Activated CD8-positive, alpha-beta T cell treated with anti-CD3 and anti-CD28 coated beads, Interleukin-2, amount 10 ng/mL, durations not matched to agents 7 days and 5 days (primary cell): ENCODE data around the gene C10orf53. TPM values are rescaled to one million over a fixed set of nuclear protein-coding genes. Genes with fewer than 3 reads are reported as not detected.
A peak's percentile ranks its signal among the peaks of the same experiment; 100 is the strongest.
"Not testable (repeated sequence)": the region's sequence is repeated elsewhere in the genome, so short reads cannot be mapped to it uniquely, and the experiment has no call there.

ENCODE experiments used
- ATAC-seq: fragments of 150-1000 bp; cut with Tn5 transposase; one replicate; pipeline ENCODE4 v1.10.0; 2021; ENCODE audit warnings: moderate library complexity
- CTCF ChIA-PET: fragments of 350-600 bp; sonication (Branson Sonifier 250); formaldehyde crosslinking; loops from one replicate; lab custom pipeline; 2021; ENCODE audit warnings: antibody characterized with exemption; lab: Charles Lee
- POLR2A ChIA-PET: fragments of 350-600 bp; sonication (Branson Sonifier 250); formaldehyde crosslinking; loops from one replicate; lab custom pipeline; 2021; ENCODE audit warnings: antibody characterized with exemption; lab: Charles Lee
- DNase-seq: peaks from one replicate; pipeline ENCODE4 v3.0.0-alpha.2; 2020
- H3K27ac Mint-ChIP-seq: one replicate; pipeline ENCODE4 v1.8.0; 2021; ENCODE audit warnings: mild to moderate bottlenecking, mixed read lengths
- H3K27me3 Mint-ChIP-seq: one replicate; pipeline ENCODE4 v1.8.0; 2021; ENCODE audit warnings: low read depth, mixed read lengths
- H3K36me3 Mint-ChIP-seq: one replicate; pipeline ENCODE4 v1.8.0; 2021; ENCODE audit warnings: low read depth, mixed read lengths
- H3K4me1 Mint-ChIP-seq: one replicate; pipeline ENCODE4 v1.8.0; 2021; ENCODE audit warnings: low read depth, mixed read lengths
- H3K4me3 Mint-ChIP-seq: one replicate; pipeline ENCODE4 v1.8.0; 2021; ENCODE audit warnings: mild to moderate bottlenecking, mixed read lengths
- H3K9me3 Mint-ChIP-seq: one replicate; pipeline ENCODE4 v1.8.0; 2022; ENCODE audit warnings: mixed read lengths; ENCODE audit not compliant: insufficient read depth
- total RNA-seq, 2 experiments: library from RNA; stranded (reverse); gene quantifications; one replicate each; pipeline ENCODE4 v1.2.3, GENCODE V29; 2021

C10orf53 gene
- total RNA-seq, 2 experiments from 2014 or later: not detected

DNA sequence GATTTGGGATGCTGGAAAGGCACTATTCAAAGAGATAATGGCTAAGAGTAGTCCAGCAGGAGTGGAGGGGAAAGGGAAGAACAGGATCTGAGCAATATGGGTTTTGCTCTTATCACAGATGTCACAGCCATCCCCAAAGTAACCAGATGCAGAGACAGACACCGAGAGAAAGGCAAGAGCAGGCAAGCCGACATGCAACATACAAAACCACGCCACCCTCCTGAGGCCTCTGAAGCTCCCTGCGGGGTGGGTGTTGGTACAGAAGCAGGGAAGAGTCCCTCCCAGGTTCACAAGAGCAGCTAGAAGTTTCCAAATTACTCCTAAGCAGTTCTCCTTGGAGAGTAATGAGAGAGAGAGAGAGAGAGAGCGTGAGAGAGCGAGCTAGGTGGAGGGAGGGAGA is 10.8 kb upstream of the C10orf53 start:
- H3K36me3 Mint-ChIP-seq: no peaks in the 10 kb centered on the region

DNA sequence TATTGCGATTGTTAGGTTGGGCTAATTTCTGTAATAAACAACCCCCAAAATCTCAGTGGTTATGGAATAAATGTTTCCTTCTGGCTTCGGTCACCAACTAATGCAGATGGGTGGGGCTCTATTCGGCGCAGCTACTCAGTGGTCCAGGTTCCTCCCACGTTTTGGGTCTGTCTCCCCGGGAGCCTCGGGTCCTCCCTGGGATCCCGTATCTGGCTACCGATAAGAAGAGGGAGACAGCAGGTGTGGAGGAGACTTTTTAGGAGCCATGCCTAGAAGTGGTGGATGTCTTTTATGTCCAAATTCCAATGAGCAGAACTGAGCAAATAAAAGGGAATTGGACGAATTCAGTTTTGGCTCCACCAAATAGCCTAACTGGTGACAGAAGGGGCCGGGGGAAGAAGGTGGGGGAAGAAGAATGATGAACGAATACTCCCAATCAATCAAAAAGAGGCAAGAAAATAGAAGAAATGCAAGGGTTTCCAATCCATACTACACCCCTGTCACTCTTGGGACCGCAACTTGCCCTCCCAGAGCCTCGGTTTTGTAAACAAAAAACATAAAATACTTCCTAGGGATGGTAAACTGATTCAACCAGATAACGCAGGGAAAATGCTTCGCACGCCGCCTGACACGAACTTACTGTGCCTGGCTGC is 498 bp upstream of the C10orf53 start:
- H3K27me3 Mint-ChIP-seq: peaks cover 48% of the 10 kb centered on the region
- ATAC-seq (no peak), DNase-seq (no peak)
- H3K9me3 Mint-ChIP-seq: no peaks in the 10 kb centered on the region
- no peaks in the 10 kb centered on the region for H3K36me3 Mint-ChIP-seq
- ChIA-PET CTCF (no interaction called here), POLR2A (no interaction called here)
- peak overlapping the region; percentile 18 for H3K4me3 Mint-ChIP-seq
- H3K27ac Mint-ChIP-seq: no peak overlapping the region
- H3K4me1 Mint-ChIP-seq: no peaks in the 10 kb centered on the region

More for the DNA sequence above, 10.8 kb upstream of the C10orf53 start:
- H3K4me1 Mint-ChIP-seq: no peaks in the 10 kb centered on the region
- H3K27me3 Mint-ChIP-seq: peaks cover 54% of the 10 kb centered on the region
- H3K9me3 Mint-ChIP-seq: no peaks in the 10 kb centered on the region
- no peak overlapping the region for H3K27ac Mint-ChIP-seq
- DNase-seq (no peak), ATAC-seq (no peak)
- POLR2A ChIA-PET: no interaction called here
- CTCF ChIA-PET: no interaction called here
- H3K4me3 Mint-ChIP-seq: no peak overlapping the region

DNA sequence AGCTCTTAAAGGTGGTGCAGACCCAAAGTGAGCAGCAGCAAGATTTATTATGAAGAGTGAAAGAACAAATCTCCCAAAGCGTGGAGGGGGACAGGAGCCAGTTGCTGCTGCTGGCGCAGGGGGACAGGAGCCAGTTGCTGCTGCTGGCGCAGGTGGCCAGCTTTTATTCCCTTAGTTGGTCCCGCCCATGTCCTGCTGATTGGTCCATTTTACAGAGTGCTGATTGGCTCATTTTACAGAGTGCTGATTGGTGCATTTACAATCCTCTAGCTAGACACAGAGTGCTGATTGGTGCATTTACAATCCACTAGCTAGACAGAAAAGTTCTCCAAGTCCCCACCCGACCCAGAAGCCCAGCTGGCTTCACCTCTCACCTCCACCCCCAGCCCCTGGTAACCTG is 3.0 kb downstream of the C10orf53 start:
- H3K9me3 Mint-ChIP-seq, H3K36me3 Mint-ChIP-seq, H3K27ac Mint-ChIP-seq, DNase-seq, ATAC-seq, H3K4me1 Mint-ChIP-seq, H3K4me3 Mint-ChIP-seq, CTCF ChIA-PET, POLR2A ChIA-PET: not testable (repeated sequence)
- peaks cover 33% of the 10 kb centered on the region for H3K27me3 Mint-ChIP-seq

DNA sequence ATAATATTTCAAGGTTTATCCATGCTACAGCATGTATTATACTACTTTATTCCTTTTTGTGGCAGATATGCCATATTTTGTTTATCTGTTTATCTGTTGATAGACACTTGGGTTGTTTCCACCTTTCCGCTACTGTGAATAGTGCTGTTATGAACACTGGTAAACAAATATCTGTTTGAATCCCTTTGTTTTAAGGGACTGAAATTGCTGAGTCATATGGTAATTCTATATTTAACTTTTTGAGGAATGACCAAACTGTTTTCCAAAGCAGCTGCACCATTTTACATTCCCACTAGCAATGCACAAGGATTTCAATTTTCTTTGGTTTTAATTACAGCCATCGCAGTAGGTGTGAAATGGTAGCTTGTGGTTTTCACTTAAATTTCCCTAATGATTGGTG is 3.4 kb downstream of the C10orf53 start:
- Mint-ChIP-seq H3K4me1 (no peaks in the 10 kb centered on the region), H3K36me3 (no peaks in the 10 kb centered on the region), H3K9me3 (no peaks in the 10 kb centered on the region), H3K4me3 (no peak overlapping the region), H3K27ac (no peak overlapping the region), H3K27me3 (peaks cover 33% of the 10 kb centered on the region)
- ATAC-seq (no peak), DNase-seq (no peak)
- ChIA-PET POLR2A (no interaction called here), CTCF (no interaction called here)

DNA sequence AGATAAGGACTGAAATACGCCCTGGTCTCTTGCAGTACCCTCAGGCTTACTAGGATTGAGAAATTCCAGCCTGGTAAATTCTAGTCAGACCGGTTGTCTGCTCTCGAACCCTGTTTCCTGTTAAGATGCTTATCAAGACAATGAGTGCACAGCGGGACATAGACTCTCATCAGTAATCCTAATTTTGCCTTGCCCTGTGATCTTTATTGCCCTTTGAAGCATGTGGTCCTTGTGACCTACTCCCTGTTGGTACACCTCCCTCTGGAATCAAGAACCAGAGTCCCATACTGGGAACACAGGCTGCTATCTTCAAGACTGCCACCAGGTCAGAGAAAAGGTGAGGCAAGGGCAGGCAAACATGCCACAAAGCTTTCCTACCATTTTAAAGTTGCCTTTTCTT is 7.2 kb downstream of the C10orf53 start:
- no peak for ATAC-seq
- Mint-ChIP-seq H3K27ac (no peak overlapping the region), H3K4me3 (no peak overlapping the region), H3K36me3 (no peaks in the 10 kb centered on the region), H3K9me3 (no peaks in the 10 kb centered on the region), H3K4me1 (no peaks in the 10 kb centered on the region), H3K27me3 (peaks cover 49% of the 10 kb centered on the region)
- ChIA-PET CTCF (no interaction called here), POLR2A (no interaction called here)
- no peak for DNase-seq

DNA sequence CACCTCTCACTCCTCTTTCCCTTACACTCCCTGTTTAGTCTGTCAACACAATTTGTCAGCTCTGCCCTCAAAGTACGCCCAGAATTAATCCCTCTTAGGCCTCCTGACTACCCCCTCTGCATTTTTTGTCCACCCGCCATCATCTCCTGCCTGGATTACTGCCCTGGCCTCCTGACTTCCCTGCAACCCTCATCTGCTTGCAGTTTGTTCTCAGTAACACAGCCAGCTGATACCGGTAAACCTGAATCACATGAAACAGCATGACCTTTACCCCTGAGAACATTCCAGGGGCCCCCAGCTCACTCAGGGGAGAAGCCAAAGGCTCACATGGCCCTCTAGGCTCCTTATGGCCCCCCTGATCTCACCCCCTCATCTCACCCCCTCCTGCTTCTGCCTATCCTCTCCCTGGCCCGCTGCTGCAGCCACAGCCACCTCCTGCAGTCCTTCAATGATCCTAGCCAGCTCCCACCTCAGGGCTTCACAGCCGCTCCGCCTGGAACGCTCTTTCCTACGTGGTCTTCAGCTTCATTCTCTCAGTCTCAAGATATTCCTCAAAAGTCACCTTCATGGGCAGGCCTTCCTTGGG is 8.9 kb downstream of the C10orf53 start:
- POLR2A ChIA-PET: no interaction called here
- DNase-seq: no peak

DNA sequence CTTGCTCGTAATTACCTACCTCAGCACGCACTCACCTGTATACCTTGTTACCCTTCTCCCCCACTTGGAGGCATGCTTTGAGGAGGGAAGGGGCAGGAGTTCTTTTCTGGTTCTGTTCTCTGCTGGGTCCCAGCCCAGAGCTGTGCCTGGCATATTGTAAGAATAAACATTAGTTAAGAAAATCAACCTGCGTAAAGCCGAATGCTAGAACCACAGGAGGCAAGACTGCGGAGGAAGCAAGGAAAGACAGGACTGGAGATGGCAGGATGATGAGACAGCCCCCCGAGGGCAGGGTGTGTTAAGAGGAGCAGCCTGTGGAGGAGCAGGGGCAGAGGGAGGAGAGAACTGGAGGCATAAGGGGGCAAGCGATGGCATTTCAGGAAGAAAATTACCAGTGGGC is 9.5 kb downstream of the C10orf53 start:
- ATAC-seq (no peak), DNase-seq (no peak)
- Mint-ChIP-seq H3K36me3 (no peaks in the 10 kb centered on the region), H3K27ac (no peak overlapping the region), H3K27me3 (peaks cover 65% of the 10 kb centered on the region), H3K4me1 (no peaks in the 10 kb centered on the region), H3K4me3 (no peak overlapping the region), H3K9me3 (no peaks in the 10 kb centered on the region)
- POLR2A ChIA-PET: no interaction called here
- CTCF ChIA-PET: no interaction called here

More for the DNA sequence above, 8.9 kb downstream of the C10orf53 start:
- CTCF ChIA-PET: no interaction called here
- H3K9me3 Mint-ChIP-seq: no peaks in the 10 kb centered on the region
- no peak overlapping the region for H3K27ac Mint-ChIP-seq
- H3K4me1 Mint-ChIP-seq: no peaks in the 10 kb centered on the region
- H3K4me3 Mint-ChIP-seq: no peak overlapping the region
- no peaks in the 10 kb centered on the region for H3K36me3 Mint-ChIP-seq
- no peak for ATAC-seq
- peaks cover 62% of the 10 kb centered on the region for H3K27me3 Mint-ChIP-seq

DNA sequence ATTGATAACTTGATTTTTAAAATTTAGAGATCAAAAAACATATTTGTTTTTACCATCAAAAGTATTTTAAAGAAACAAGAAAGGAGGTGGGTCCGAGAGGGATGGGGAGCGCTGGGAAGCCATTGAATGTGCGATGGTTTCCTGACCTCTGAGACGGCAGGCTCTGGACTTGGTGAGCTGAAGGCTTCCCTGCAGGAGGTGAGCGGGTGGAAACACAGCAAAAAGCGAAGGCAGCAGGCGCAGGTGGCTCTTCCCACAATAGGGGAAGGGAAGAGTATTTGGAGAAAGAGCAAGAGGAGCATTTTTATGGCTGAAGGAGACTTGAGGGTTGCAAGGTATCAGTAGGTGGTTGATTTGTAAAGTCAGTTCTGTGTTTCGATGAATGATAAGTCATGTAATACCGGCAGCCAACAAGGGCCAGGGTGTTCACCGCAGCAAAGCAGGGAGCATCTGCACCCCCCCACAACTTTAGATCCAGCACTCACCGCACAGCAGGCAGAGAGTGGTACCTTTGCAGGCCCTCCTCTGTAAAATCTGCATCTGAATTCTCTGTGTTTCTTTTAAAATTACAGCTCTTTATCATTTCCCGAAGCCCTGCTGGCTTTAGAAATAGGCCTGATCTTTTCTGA is 10.5 kb downstream of the C10orf53 start:
- no peak overlapping the region for H3K4me3 Mint-ChIP-seq

DNA sequence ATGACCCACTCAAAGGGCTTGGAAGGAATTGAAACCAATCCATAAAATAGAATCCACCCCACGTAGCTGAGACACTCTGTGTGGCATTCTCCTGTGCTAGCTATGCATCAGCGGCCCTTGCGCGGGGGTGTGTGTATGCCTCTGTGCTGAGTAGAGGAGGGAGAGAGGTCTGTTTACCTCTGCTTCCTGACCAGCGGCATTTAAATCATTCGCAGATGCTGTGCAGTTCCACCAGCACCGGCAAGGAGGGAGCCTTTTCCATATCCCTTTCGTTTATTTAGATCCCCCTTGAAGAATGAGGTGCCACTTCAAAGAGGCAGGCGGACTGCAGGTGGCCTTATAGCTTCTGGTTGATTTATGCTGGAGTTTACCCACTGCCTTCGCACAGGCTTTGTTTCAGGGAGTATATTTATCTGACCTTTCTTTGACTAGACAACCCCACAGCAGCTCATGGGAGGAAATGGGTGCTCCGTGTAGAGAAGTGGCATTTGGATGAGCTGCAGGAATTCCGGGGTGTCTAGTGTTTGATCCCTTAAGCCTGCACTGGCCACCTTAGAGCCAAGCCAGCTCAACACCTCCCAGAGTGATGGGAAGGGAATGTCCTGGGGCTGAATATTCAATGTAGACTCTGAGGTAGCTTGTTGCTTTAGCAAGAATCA is 11.4 kb downstream of the C10orf53 start:
- H3K36me3 Mint-ChIP-seq: no peaks in the 10 kb centered on the region
- no peak for DNase-seq
- no peak for ATAC-seq
- H3K4me3 Mint-ChIP-seq: no peak overlapping the region
- no peaks in the 10 kb centered on the region for H3K4me1 Mint-ChIP-seq
- POLR2A ChIA-PET: no interaction called here
- peaks cover 62% of the 10 kb centered on the region for H3K27me3 Mint-ChIP-seq
- CTCF ChIA-PET: interaction anchor here (1.0 kb wide), 1 partner anchor 96 kb away, joined by 3 read pairs; no protein-coding TSS in a partner anchor
- no peaks in the 10 kb centered on the region for H3K9me3 Mint-ChIP-seq
- H3K27ac Mint-ChIP-seq: no peak overlapping the region

More for the DNA sequence above, 10.5 kb downstream of the C10orf53 start:
- no peak for ATAC-seq
- ChIA-PET POLR2A (no interaction called here), CTCF (no interaction called here)
- Mint-ChIP-seq H3K27ac (no peak overlapping the region), H3K36me3 (no peaks in the 10 kb centered on the region), H3K9me3 (no peaks in the 10 kb centered on the region), H3K4me1 (no peaks in the 10 kb centered on the region), H3K27me3 (peaks cover 62% of the 10 kb centered on the region)
- DNase-seq: no peak

DNA sequence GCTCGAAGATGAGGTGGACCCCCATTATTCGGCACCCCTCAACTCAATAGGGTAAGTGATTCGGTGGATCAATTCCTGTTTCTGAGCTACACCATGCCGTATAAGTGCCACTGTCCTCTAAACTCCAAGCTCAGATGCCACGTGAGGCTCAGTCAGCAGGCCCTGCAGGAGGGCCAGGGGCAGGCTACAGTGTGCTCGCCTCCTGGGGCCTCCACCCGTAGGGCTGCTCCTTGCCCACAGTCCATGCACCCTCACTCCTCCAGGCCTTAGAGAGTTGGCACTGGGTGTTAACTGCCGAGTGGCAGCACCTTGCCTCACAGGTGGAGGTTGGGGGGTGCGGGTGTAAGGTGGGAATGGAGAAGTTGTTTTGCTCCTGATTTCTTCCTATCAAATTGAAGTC is 12.1 kb downstream of the C10orf53 start:
- Mint-ChIP-seq H3K4me3 (no peak overlapping the region), H3K27me3 (peaks cover 66% of the 10 kb centered on the region), H3K4me1 (no peaks in the 10 kb centered on the region), H3K27ac (no peak overlapping the region), H3K9me3 (no peaks in the 10 kb centered on the region), H3K36me3 (no peaks in the 10 kb centered on the region)
- DNase-seq (no peak), ATAC-seq (no peak)
- ChIA-PET CTCF (interaction anchor here (1.0 kb wide), 1 partner anchor 97 kb away, joined by 3 read pairs; no protein-coding TSS in a partner anchor), POLR2A (no interaction called here)

DNA sequence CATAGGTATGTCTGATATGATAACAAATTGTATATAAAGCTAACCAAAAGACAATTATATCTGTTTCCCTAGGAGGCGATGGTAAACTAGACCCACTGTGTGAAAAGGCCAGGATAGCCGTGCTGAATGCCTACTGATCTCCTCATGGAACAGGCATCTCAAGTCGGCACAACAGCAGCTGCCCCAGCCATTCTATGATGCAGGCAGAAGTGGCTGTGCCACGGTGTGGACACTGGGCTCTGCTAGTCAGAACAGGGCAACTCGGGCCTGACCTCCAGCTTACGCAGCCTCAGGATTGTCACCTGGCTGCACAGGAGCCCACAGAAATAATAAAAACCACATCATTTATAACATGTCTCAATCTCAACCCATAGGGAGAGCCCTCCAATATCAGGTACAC is 15.0 kb downstream of the C10orf53 start:
- no peaks in the 10 kb centered on the region for H3K36me3 Mint-ChIP-seq
- no peaks in the 10 kb centered on the region for H3K9me3 Mint-ChIP-seq
- ChIA-PET POLR2A (no interaction called here), CTCF (no interaction called here)
- DNase-seq (no peak), ATAC-seq (no peak)
- no peak overlapping the region for H3K27ac Mint-ChIP-seq
- H3K27me3 Mint-ChIP-seq: peaks cover 47% of the 10 kb centered on the region
- H3K4me3 Mint-ChIP-seq: no peak overlapping the region
- no peaks in the 10 kb centered on the region for H3K4me1 Mint-ChIP-seq

DNA sequence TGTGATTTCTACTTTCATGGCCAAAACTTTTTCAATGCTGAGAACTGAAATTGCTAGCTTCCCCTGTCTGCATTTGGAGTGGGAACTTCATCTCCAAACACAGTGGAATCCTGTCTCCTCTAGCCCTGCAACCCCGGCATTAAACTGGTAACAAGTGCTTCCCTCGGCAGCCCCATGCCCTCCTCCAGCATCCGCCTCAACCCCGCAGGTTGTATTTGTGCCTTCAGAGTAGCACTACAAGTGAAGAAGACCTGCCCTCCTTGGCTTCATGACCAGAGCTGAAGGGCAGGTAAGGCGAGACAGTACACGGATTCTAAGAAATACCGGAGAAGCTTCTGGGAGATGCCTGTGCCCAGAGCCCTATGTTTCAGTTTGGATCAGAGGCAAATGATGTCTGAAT is 16.9 kb downstream of the C10orf53 start:
- ATAC-seq (no peak), DNase-seq (no peak)
- Mint-ChIP-seq H3K27me3 (peaks cover 31% of the 10 kb centered on the region), H3K27ac (no peak overlapping the region), H3K4me3 (no peak overlapping the region), H3K36me3 (no peaks in the 10 kb centered on the region), H3K4me1 (no peaks in the 10 kb centered on the region), H3K9me3 (no peaks in the 10 kb centered on the region)
- ChIA-PET POLR2A (no interaction called here), CTCF (no interaction called here)
